ENCODE data around the gene CDX1. TPM values are rescaled to one million over a fixed set of nuclear protein-coding genes. Genes with fewer than 3 reads are reported as not detected.

CDX1 gene
- total RNA-seq, 1 experiment from 2014 or later, result 1.8 TPM

DNA sequence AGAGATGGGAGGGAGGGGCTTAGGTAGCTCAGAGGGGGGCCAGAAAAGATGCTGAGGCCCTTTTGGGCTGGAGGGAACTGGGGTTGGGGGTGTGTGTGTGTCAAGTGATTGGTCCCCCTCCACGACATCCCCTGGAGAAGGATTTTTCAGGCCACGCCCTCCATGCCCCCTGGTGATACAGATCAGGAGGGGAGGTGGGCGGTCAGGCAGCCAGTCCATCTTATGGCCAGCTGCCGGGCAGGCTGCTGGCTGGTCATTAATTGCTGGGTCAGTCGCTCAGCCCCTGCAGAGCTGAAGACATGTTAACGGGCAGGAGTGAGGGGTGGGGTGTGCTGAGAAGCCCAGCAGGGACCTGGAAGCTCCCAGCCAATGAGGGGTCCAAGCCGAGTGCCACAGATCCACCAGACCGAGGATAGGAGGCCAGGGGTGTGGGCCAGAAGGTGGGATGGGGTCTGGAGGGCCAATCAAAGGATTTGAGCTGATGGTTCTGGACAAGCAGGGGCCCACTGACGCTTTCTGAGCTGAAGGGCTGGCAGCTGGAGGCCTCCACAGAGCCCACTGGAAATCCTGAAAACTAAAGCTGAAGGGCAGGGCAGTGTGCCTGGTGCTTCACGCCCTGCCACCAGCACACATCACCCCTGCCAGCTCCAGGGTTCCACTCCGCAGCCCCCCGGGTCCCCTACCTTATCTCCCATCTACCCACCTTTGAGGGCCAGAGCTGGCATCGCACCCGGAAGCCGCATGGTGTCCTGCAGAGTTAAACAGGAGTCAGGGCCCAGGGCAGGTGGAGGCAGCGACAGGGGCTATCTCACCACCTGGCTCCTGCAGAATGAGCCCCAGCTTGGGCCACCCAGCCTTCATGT, 30.0 kb upstream of the CDX1 start:
- Histone ChIP-seq H3K27ac (peak overlapping the region; percentile 97), H3K27me3 (replicated peaks) (no peaks in the 10 kb centered on the region), H3K36me3 (peaks cover 73% of the 10 kb centered on the region), H3K4me3 (no peak overlapping the region), H3K4me1 (replicated peaks) (peaks cover 59% of the 10 kb centered on the region), H3K9me3 (replicated peaks) (no peaks in the 10 kb centered on the region)
- no peak for DNase-seq (ENCODE audit: low read depth in 1 of 2, low spot score in 2 of 2)

DNA sequence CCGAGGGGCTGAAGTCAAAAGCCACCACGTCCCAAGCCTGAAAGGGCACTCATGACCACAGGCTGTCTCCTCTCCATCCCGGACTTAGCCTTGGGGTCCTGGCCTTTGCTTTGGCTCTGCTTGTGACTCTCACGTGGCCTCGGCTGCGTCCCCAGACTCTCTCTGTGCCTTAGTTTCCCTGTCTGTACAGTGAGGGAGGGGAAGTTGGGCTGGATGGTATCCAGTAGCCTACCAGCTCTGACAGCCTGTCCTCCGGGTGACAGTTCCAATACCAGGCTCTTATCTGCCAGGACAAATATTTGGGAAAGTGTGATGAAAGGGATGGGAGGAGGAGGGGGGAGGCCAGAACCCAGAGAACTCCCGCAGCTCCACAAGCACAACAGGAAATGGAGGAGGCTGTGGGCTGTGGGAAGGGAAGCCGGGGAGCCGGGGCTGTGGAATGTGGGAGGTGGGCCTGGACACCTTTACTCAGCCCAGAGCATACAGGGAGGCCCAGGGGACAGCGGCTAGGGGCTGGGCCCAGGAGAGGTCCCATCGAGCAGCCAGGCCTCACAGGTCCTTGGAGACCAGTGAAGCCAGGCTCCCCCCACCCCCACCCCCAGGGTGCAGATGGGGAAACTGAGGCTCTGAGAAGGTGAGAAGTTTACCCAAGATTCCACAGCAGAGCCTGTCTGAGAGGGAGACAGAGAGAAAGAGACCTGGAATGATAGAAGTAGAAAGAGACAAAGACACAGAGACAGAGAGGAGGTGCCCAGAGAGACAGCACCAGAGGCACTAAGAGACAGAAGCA, 29.2 kb upstream of the CDX1 start:
- no peaks in the 10 kb centered on the region for H3K9me3 ChIP-seq (replicated peaks)
- H3K27ac ChIP-seq, result peak overlapping the region; percentile 97
- H3K36me3 ChIP-seq, result peaks cover 70% of the 10 kb centered on the region
- no peaks in the 10 kb centered on the region for H3K27me3 ChIP-seq (replicated peaks)
- no peak overlapping the region for H3K4me3 ChIP-seq
- peak; percentile 85 to 91 for DNase-seq (ENCODE audit: low read depth in 1 of 2, low spot score in 2 of 2)
- peaks cover 61% of the 10 kb centered on the region for H3K4me1 ChIP-seq (replicated peaks)

DNA sequence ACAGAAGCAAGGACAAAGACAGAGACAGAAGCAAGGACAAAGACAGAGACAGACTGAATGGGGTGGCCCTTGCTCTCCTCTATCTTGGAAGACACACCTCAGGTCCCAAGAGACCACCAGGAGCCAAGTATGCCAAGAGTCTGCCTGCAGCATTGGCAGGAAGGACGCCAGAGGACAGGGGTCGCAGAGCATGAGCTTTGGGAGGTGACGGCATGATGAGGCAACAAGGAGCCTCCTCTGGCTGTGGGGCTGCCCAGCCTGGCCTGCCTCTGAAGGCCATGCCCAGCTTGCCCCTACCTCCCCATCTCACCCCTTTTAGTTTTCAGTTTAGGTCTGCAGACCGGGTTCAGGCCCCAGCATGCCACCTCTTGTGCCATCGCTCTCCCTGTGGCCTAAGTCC, 28.6 kb upstream of the CDX1 start:
- peaks cover 67% of the 10 kb centered on the region for H3K4me1 ChIP-seq (replicated peaks)
- peak overlapping the region; percentile 97 for H3K27ac ChIP-seq
- no peaks in the 10 kb centered on the region for H3K9me3 ChIP-seq (replicated peaks)
- DNase-seq (ENCODE audit: low read depth in 1 of 2, low spot score in 2 of 2), result no peak
- no peaks in the 10 kb centered on the region for H3K27me3 ChIP-seq (replicated peaks)
- H3K4me3 ChIP-seq, result no peak overlapping the region
- peaks cover 64% of the 10 kb centered on the region for H3K36me3 ChIP-seq

DNA sequence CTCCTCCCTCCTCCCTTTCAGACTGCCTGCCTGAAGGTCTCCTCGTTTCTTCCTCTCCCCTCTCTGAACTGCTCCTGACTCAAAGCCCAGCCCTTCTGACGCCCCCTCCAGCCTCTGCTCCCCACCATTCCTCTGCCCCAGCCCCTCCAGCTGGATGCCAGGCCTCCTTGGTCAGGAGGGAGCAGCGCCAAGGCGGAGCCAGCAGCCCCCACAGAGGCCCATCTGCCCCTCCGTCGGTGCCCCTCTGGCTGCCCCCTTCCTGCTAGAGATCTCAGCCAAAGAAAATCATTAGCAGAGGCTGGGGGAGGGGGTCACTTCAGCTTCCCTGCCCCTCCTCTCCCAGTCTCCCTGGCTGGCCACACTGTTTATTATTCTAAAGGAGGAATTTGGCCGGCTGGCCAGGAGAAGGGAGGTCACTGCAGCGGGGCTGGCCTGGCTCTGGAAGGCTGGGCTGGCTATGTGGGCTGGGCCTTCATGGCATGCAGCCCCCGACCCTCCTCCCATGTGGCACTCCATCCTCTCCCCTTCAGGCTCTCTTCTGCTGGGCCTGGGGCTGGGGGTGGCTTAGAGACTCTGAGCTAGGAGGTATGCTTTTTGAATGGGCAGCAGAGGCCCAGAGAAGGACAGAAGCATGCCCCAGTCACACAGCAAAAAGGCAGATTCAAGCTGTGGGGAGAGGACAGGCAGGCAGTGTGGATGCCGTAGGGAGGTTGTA, 27.9 kb upstream of the CDX1 start:
- peak; percentile 99 to 100 for DNase-seq (ENCODE audit: low read depth in 1 of 2, low spot score in 2 of 2)
- Histone ChIP-seq H3K4me3 (no peak overlapping the region), H3K27ac (peak overlapping the region; percentile 97), H3K9me3 (replicated peaks) (no peaks in the 10 kb centered on the region), H3K27me3 (replicated peaks) (no peaks in the 10 kb centered on the region), H3K36me3 (peaks cover 59% of the 10 kb centered on the region), H3K4me1 (replicated peaks) (peaks cover 74% of the 10 kb centered on the region)

DNA sequence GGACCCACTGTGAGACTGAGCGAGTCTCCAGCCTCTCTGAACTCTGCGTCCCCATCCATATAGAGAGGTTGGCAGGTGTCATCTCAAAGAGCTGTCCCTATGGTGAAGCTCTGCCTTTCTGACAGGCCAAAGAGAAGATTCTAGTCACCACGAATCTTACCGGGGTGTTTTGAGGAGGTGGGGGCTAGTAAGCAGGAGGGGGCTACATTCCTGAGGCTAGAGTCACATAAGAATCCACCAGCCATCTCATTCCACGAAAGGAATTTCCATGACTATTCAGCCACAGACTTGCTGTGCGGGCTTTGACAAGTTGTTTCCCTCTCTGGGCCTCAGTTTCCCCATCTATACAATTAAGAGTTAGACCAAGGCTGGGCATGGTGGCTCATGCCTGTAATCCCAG, 27.2 kb upstream of the CDX1 start:
- H3K36me3 ChIP-seq, result peaks cover 59% of the 10 kb centered on the region
- no peaks in the 10 kb centered on the region for H3K27me3 ChIP-seq (replicated peaks)
- peak; percentile 93 to 95 for DNase-seq (ENCODE audit: low read depth in 1 of 2, low spot score in 2 of 2)
- peak overlapping the region; percentile 97 for H3K27ac ChIP-seq
- H3K4me3 ChIP-seq, result no peak overlapping the region
- H3K4me1 ChIP-seq (replicated peaks), result peaks cover 81% of the 10 kb centered on the region
- no peaks in the 10 kb centered on the region for H3K9me3 ChIP-seq (replicated peaks)

GRCh38 chr5:150140830-150141229, 25.7 kb upstream of the CDX1 start:
- DNase-seq (ENCODE audit: low read depth in 1 of 2, low spot score in 2 of 2), result peak; percentile 88 to 93
- Histone ChIP-seq H3K4me3 (no peak overlapping the region), H3K4me1 (replicated peaks) (peaks cover 96% of the 10 kb centered on the region), H3K27me3 (replicated peaks) (no peaks in the 10 kb centered on the region), H3K36me3 (peaks cover 52% of the 10 kb centered on the region), H3K9me3 (replicated peaks) (no peaks in the 10 kb centered on the region), H3K27ac (peak overlapping the region; percentile 97)

DNA sequence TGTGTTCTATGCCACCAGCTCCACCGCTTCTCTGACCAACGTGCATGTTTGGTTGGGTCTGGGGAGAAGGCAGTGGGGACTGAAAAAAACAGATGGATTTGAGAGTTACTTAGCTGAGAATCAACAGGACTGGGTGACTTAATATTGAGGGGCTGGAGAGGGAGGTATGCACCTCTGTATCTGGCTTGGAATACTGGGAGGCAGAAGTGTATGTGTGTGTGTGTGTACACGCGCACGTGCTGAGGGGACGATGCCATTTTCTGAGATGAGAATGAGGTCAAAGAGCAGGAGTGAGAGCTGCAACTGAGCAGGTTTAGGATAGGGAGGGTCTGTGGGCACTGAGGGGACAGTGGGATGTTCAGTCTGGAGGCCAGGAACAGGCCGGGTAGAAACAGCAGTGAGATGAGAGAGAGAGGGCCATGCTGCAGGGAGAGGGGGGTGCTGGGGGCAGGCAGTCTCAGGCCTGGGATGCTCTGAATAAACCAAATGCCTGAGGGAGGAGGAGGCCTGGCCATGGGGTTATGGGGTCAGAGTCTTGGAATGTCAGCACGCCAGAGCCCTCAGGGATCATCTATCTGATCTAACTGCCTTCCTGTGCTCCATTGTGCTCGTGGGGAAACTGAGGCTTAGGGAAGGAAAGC, 24.9 kb upstream of the CDX1 start:
- no peak overlapping the region for H3K4me3 ChIP-seq
- peaks cover 96% of the 10 kb centered on the region for H3K4me1 ChIP-seq (replicated peaks)
- H3K27ac ChIP-seq, result peak overlapping the region; percentile 97
- no peaks in the 10 kb centered on the region for H3K9me3 ChIP-seq (replicated peaks)
- peaks cover 52% of the 10 kb centered on the region for H3K36me3 ChIP-seq
- no peaks in the 10 kb centered on the region for H3K27me3 ChIP-seq (replicated peaks)
- peak; percentile 85 to 92 for DNase-seq (ENCODE audit: low read depth in 1 of 2, low spot score in 2 of 2)

GRCh38 chr5:150142185-150142958, 24.2 kb upstream of the CDX1 start:
- DNase-seq (ENCODE audit: low read depth in 1 of 2, low spot score in 2 of 2), result no peak
- H3K27ac ChIP-seq, result peak overlapping the region; percentile 97
- H3K4me1 ChIP-seq (replicated peaks), result peaks cover 89% of the 10 kb centered on the region
- no peak overlapping the region for H3K4me3 ChIP-seq
- no peaks in the 10 kb centered on the region for H3K27me3 ChIP-seq (replicated peaks)
- peaks cover 48% of the 10 kb centered on the region for H3K36me3 ChIP-seq
- no peaks in the 10 kb centered on the region for H3K9me3 ChIP-seq (replicated peaks)

- Histone ChIP-seq H3K9me3 (replicated peaks) (no peaks in the 10 kb centered on the region), H3K27ac (peak overlapping the region; percentile 97), H3K27me3 (replicated peaks) (no peaks in the 10 kb centered on the region), H3K36me3 (peaks cover 50% of the 10 kb centered on the region), H3K4me3 (no peak overlapping the region), H3K4me1 (replicated peaks) (peaks cover 85% of the 10 kb centered on the region)
- DNase-seq (ENCODE audit: low read depth in 1 of 2, low spot score in 2 of 2), result peak; percentile 90 to 95
These were observed 23.6 kb upstream of the CDX1 start for GRCh38 chr5:150142959-150143349.

- no peaks in the 10 kb centered on the region for H3K27me3 ChIP-seq (replicated peaks)
- no peaks in the 10 kb centered on the region for H3K9me3 ChIP-seq (replicated peaks)
- no peak overlapping the region for H3K4me3 ChIP-seq
- peak overlapping the region; percentile 97 for H3K27ac ChIP-seq
- DNase-seq (ENCODE audit: low read depth in 1 of 2, low spot score in 2 of 2), result peak; percentile 94 to 98
- peaks cover 84% of the 10 kb centered on the region for H3K4me1 ChIP-seq (replicated peaks)
- H3K36me3 ChIP-seq, result peaks cover 56% of the 10 kb centered on the region
These were observed 23.0 kb upstream of the CDX1 start for GRCh38 chr5:150143350-150144245.

- H3K36me3 ChIP-seq, result peaks cover 62% of the 10 kb centered on the region
- H3K4me1 ChIP-seq (replicated peaks), result peaks cover 77% of the 10 kb centered on the region
- peak overlapping the region; percentile 97 for H3K27ac ChIP-seq
- no peak overlapping the region for H3K4me3 ChIP-seq
- peak; percentile 69 to 79 for DNase-seq (ENCODE audit: low read depth in 1 of 2, low spot score in 2 of 2)
- no peaks in the 10 kb centered on the region for H3K27me3 ChIP-seq (replicated peaks)
- no peaks in the 10 kb centered on the region for H3K9me3 ChIP-seq (replicated peaks)
These were observed 22.3 kb upstream of the CDX1 start for GRCh38 chr5:150144246-150144801.

GRCh38 chr5:150144879-150145278, 21.7 kb upstream of the CDX1 start:
- peaks cover 71% of the 10 kb centered on the region for H3K4me1 ChIP-seq (replicated peaks)

More at GRCh38 chr5:150144879-150145278, 21.7 kb upstream of the CDX1 start:
- Histone ChIP-seq H3K27me3 (replicated peaks) (no peaks in the 10 kb centered on the region), H3K9me3 (replicated peaks) (no peaks in the 10 kb centered on the region), H3K4me3 (no peak overlapping the region), H3K27ac (peak overlapping the region; percentile 97), H3K36me3 (peaks cover 68% of the 10 kb centered on the region)
- no peak for DNase-seq (ENCODE audit: low read depth in 1 of 2, low spot score in 2 of 2)
